ENCODE data around the gene AQP10. TPM values are rescaled to one million over a fixed set of nuclear protein-coding genes. Genes with fewer than 3 reads are reported as not detected.
"Not testable (repeated sequence)": the region's sequence is repeated elsewhere in the genome, so short reads cannot be mapped to it uniquely, and the experiment has no call there.

Gene AQP10
- total and polyA plus RNA-seq, 12 donors = 0.12 to 1.5 (median 0.42) TPM; not detected in 4

GRCh38 chr1:154301582-154301981 lies 19.3 kb upstream of the AQP10 start:
- no peaks in the 10 kb centered on the region for H3K36me3 ChIP-seq
- intact Hi-C loops (cut with DNase I) = no loop called here
- DNase-seq (no peak), ATAC-seq (no peak)
- no peak overlapping the region for H3K4me3 ChIP-seq
- TF ChIP-seq CTCF (IDR thresholded peaks at IDR 0.05) = no peak
- 58 to 71% methylated on average over 1 of the region's 1 CpG for WGBS, 2 donors
- H3K27me3 ChIP-seq = no peaks in the 10 kb centered on the region
- H3K9me3 ChIP-seq = peaks cover 0 to 8% (median 0%) of the 10 kb centered on the region in 11 donors
- no peaks in the 10 kb centered on the region for H3K4me1 ChIP-seq
- H3K27ac ChIP-seq = no peak overlapping the region

GRCh38 chr1:154304664-154305337 lies 16.1 kb upstream of the AQP10 start:
- intact Hi-C loops (cut with DNase I) = no loop called here
- Histone ChIP-seq H3K4me1 (no peaks in the 10 kb centered on the region), H3K4me3 (no peak overlapping the region), H3K9me3 (no peaks in the 10 kb centered on the region), H3K27ac (no peak overlapping the region), H3K27me3 (no peaks in the 10 kb centered on the region), H3K36me3 (no peaks in the 10 kb centered on the region)
- ATAC-seq = no peak
- 77 to 85% methylated on average over 9 of the region's 9 CpGs for WGBS, 2 donors
- no peak for TF ChIP-seq CTCF (IDR thresholded peaks at IDR 0.05)
- no peak for DNase-seq

GRCh38 chr1:154306151-154306550 lies 14.7 kb upstream of the AQP10 start:
- H3K27ac ChIP-seq = no peak overlapping the region
- no peak overlapping the region for H3K4me3 ChIP-seq
- no peak for TF ChIP-seq CTCF (IDR thresholded peaks at IDR 0.05)
- H3K36me3 ChIP-seq = no peaks in the 10 kb centered on the region
- intact Hi-C loops (cut with DNase I) = no loop called here
- no peaks in the 10 kb centered on the region for H3K27me3 ChIP-seq
- no peaks in the 10 kb centered on the region for H3K9me3 ChIP-seq
- 88 to 90% methylated on average over 3 of the region's 3 CpGs for WGBS, 2 donors
- DNase-seq (no peak), ATAC-seq (no peak)
- H3K4me1 ChIP-seq = no peaks in the 10 kb centered on the region

- WGBS, 2 donors = 61 to 71% methylated on average over 4 of the region's 4 CpGs
- not testable (repeated sequence) for ATAC-seq
These were observed 13.1 kb upstream of the AQP10 start for GRCh38 chr1:154307670-154308270.

GRCh38 chr1:154309136-154309535 lies 11.8 kb upstream of the AQP10 start:
- WGBS, 2 donors = 85 to 90% methylated on average over 7 of the region's 7 CpGs
- ATAC-seq; H3K36me3 ChIP-seq; H3K9me3 ChIP-seq; intact Hi-C loops (cut with DNase I); H3K27me3 ChIP-seq; H3K27ac ChIP-seq; H3K4me1 ChIP-seq; DNase-seq; H3K4me3 ChIP-seq: not testable (repeated sequence)

More at GRCh38 chr1:154307670-154308270, 13.1 kb upstream of the AQP10 start:
- H3K4me3 ChIP-seq; DNase-seq; H3K36me3 ChIP-seq; H3K27me3 ChIP-seq; H3K4me1 ChIP-seq; H3K9me3 ChIP-seq; intact Hi-C loops (cut with DNase I); H3K27ac ChIP-seq: not testable (repeated sequence)

GRCh38 chr1:154312229-154313065 lies 8.4 kb upstream of the AQP10 start:
- H3K36me3 ChIP-seq; intact Hi-C loops (cut with DNase I); H3K4me1 ChIP-seq; DNase-seq; ATAC-seq; H3K27ac ChIP-seq; H3K27me3 ChIP-seq; H3K4me3 ChIP-seq: not testable (repeated sequence)
- peaks cover 0 to 15% (median 0%) of the 10 kb centered on the region in 11 donors for H3K9me3 ChIP-seq
- 61 to 69% methylated on average over 12 to 13 of the region's 13 CpGs for WGBS, 2 donors
